8988T (cell line): Measurements from ENCODE around the gene NBPF3.

Experiments used
- DNase-seq: peaks from one replicate; pipeline ENCODE4 v3.0.0; 2011

Gene NBPF3

DNA sequence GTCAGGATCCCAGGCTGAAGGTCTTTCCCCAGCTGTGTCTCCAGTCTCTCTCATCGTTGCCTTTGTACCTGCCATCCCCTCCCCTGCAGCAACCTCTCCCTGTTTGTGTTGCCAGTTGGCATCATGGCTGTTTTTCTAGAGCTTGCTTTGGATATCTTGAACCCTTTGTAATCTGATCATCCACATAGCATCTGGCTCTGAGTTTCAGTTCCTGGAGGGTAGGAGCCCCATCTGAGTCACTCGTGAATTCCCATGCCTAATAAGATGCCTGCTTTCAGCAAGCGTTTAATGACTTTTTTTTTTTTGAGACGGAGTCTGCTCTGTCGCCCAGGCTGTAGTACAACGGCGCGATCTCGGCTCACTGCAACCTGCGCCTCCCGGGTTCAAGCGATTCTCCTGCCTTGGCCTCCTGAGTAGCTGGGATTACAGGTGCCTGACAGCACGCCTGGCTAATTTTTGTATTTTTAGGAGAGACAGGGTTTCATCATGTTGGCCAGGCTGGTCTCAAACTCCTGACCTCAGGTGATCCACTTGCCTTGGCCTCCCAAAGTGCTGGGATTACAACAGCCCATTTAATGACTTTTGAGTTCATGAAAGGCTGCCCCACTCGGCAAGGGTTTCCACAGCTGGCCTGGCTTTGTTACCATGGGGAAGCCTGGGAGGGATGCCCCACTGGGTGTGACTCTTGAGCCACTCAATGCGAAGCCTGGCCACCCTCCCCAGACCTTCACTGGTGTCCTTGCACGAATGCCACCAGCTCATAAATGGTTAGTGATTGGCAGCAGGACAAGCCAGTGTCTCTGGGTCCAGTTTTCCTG lies 81.2 kb downstream of the NBPF3 start:
- DNase-seq = no peak

DNA sequence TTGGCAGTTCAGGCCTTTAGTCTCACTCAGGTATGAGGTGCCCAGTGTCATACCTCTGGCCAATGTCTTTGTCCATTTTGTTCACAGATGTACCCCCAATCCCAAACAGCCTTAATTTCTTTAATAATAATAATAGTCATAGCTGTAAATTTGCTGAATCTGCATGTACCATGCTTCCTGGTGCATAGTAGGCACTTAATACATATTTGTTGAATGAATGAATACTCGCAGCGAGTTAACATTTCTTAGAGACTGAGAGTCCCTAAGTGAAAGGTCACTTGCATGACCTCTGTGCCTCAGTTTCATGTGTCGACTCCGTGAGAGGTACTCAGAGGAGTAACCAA lies 81.8 kb downstream of the NBPF3 start:
- DNase-seq = no peak

DNA sequence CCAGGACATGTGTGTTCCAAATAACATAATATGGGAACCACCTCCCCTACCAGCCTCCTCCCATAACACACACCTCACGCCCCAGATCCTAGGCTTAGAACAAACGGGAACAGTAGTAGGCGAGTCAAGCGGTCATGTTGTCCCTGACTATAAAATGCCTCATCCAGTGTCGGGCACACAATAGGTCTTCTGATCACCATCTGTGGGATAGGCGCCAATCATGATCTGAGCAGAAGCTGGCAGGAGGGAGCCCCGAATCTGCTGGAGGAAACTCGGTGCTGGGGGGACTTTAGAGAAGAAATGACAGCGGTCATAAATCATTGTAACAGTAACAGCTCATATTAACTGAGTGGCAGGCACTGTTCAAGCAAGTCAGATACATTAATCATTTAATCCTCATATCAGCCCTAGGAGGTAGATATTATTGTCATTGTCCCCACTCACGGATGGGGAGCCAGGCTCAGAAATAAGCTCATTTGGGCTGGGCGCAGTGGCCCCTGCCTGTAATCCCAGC lies 82.6 kb downstream of the NBPF3 start:
- DNase-seq = no peak

DNA sequence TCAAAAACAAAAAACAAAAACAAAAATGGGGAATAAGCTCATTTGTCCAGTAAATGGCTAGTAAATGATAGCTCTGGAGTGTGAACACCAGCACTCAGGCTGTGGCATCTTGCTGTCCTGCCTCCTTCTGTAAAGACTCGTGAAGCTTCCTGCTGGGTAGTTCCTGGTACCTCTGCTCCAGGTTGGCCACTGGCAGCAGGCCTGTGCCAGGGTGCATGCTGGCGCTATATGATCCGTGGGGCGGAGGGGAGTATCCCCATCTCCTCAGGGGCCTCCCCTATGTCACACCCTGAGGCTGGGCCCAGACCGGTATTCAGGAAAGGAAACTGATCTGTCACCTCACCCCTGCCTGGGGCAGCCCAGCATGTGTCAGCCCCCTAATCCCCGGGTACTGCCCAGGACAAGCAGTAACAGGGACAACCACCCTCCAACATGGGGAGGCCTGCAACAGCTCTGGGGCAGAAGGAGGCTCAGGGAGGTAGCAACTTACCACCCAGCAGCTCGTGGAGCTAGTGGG lies 83.4 kb downstream of the NBPF3 start:
- DNase-seq = no peak

DNA sequence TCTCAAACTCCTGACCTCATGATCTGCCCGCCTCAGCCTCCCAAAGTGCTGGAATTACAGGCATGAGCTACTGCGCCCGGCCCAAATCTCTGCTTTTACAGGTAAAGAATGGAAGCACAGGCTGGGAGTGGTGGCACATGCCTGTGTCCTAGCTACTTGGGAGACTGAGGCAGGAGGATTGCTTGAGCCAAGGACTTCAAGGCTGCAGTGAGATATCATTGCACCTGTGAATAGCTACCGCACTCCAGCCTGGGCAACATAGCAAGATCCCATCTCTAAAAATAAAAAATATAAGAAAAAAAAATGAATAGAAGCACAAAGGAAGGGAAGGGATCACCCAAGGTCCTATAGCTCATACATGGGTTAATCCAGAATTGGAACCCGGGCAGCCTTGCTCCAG lies 84.3 kb downstream of the NBPF3 start:
- no peak for DNase-seq

DNA sequence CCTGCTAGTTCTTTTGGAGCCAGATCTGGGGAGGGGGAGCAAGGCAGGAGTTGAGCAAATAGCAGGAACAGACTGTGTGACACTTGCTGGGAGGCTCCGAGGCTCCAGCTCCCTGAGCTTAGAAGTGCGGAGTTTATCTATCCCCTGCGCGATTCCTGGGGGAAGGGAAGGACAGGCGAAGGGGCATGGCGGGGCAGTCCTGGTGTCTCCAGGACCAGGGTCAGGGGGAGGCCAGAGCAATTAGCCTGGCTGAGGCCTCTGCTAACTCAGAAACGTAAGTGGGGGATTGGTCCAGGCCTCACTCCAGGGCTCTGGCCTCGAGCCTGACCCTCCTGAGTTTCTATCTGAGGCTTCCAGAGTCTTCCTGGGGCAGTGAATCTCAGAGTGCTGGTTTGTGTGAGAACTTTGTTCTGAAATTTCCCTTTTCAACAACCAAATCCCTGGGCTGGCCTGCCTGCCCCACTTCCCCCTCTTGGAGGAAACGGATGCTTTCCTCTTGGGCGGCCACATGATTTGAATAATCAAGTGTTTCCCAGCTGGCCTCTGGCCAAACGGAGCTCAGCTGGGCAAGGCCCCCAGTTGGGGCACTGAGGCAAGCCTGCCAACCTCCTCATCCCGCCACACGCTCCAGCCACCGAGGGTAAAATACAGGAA lies 84.9 kb downstream of the NBPF3 start:
- no peak for DNase-seq

DNA sequence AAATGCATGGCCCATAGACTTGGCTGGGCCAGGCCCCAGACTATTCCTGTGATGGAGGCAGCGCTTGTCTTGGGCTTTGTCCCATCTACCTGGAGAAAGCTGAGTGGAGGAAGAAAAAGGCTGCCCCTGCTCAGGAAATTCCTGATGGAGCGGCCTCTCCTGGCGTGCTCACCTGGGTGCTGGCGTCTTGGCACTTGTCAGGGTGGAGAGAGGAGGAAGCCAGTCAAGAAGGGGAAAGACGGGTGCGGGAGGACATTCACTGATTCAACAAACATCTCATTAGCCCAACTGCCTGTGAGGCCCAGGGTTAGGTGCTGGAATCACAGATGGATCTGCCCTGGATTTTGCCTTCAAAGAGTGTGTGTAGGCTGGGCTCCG lies 85.4 kb downstream of the NBPF3 start:
- DNase-seq = no peak

DNA sequence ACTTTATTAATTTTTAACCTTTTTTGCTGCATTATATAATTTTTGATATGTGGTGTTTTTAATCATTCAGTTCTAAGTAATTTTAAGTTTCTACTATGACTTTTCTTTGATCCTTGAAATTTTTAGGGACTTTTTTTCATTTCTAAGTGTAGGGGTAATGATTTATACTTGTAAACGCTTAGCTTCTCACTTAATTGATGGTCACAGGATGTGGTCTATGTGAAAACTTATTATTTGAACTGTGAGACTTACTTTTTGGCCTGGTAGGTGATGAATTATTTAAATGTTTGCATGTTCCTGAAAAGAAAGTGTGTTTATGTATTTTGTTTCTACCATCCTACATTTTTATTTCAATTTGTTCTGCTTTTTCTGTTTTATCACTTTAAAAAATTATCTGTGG lies 86.5 kb downstream of the NBPF3 start:
- DNase-seq = no peak

DNA sequence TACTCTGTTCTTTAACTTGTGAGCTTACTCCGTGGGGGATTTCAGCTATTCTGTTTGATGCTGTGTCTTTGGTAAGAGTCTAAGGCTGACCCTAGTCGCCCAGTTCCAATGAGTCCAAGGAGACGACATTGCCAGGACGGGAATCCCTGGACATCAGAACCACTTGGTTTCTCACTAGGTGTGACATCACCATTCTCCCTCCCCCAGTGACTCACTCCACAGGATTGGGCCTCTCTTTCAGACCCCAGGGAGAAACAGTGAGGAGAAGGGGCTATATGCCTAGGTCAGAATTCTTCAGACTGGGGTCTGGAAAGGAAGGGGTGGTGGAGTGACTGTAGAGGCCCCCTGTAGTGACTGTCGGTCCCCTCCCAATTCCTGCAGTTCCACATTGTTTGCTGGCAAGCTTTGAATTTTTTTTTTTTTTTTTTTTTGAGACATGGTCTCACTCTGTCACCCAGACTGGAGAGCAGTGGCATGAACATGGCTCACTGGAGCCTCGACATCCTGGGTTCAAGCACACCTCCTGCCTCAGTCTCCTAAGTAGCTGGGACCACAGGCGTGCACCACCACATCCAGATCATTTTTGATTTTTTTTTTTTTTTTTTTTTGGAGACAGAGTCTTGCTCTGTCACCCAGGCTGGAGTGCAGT lies 90.6 kb downstream of the NBPF3 start:
- DNase-seq = no peak

DNA sequence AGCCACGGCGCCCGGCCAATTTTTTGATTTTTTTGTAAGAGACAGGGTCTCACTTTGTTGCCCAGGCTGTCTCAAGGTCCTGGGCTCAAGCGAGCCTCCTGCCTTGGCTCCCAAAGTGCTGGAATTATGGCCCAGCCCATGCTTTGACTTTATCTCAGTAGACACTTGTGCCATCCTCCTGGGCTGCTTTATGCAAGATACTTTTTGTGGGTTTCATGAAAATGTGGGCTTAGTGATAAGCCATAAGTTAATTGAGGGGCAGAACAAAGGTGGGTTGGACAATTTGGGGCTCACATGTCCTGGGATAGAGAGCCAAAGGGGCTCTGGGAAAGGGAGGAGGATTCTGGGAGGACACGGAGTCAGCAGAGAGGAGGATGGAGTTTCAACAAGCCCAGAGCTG lies 91.3 kb downstream of the NBPF3 start:
- DNase-seq = no peak

DNA sequence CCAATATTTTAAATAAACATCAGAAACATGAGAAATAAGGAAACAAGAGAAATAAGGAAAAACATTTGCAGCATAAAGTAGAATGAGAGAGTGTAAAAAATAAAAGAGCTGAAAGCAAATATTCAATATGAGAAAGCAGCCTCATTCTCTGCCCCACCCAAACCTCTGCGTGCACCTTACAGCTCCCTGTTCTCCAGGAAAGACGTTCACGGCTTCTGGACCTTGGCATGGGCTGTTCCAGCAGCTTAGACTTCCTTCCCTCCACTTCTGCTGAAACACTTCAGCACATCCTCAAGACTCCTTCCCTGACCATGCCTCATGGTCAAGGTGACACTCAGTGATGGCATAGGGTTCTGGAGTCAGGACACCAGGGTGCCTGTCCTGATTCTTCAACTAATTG lies 92.6 kb downstream of the NBPF3 start:
- DNase-seq = no peak

DNA sequence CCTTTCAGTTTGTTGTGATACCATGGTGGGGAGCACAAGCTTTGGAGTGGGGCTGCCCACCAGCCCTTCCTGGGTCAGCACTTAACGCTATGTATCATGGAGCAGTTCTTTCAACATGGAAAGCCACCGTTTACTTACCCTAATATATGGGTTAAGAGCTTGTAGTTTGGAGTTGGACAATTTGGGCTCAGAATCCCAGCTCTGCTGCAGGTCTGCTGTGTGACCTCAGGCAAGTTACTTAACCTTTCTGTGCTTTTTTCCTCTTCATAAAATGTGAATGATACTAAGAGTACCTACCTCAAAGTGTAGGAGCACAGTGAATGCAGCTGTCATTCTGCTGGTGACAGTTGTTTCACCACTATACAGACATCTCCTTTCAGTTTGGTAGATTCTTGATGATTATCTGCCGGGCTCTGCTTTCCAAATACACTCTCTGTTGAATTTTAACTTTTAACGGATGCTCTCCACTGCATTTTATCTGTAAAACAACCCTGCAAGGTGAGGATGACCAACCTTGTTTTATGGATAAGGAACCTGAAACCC lies 93.1 kb downstream of the NBPF3 start:
- no peak for DNase-seq

DNA sequence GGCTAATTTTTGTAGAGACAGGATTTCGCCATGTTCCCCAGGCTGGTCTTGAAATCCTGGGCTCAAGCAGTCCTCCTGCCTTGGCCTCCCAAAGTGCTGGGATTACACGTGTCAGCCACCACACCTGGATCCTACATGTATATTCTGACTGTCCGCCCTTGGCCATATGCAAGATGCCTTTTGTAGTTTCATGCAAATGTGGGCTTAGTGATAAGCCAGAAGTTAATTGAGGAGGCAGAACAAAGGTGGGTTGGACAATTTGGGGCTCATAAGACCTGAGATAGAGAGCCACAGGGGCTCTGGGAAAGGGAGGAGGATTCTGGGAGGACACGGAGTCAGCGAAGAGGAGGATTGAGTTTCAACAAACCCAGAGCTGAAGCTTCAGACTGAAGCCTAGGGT lies 94.2 kb downstream of the NBPF3 start:
- no peak for DNase-seq
